Activated CD4-positive, alpha-beta T cell treated with anti-CD3 and anti-CD28 coated beads, Interleukin-2, amount 50 U/mL, for 48 hours (primary cell): ENCODE measurements around the gene MAK.

Source experiments
- DNase-seq, 2 experiments: peaks; one replicate each; pipeline ENCODE4 v3.0.0-alpha.2; 2020

The MAK gene

DNA sequence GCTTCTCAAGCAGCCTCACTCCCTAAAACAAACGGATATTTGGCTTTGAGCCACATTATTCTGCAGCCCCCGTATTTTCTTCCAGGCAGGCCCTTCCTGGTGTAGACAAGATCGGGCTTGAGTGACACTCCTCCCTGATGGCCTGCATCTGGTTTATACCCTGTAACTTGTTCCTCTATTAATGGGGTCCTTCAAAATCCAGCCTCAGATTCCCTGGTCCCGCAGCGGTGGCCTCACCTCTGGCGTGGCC is 115.8 kb downstream of the MAK start:
- DNase-seq, result no peak

- DNase-seq, result no peak
Observed at GRCh38 chr6:10721850-10722569, 116.3 kb downstream of the MAK start.

DNA sequence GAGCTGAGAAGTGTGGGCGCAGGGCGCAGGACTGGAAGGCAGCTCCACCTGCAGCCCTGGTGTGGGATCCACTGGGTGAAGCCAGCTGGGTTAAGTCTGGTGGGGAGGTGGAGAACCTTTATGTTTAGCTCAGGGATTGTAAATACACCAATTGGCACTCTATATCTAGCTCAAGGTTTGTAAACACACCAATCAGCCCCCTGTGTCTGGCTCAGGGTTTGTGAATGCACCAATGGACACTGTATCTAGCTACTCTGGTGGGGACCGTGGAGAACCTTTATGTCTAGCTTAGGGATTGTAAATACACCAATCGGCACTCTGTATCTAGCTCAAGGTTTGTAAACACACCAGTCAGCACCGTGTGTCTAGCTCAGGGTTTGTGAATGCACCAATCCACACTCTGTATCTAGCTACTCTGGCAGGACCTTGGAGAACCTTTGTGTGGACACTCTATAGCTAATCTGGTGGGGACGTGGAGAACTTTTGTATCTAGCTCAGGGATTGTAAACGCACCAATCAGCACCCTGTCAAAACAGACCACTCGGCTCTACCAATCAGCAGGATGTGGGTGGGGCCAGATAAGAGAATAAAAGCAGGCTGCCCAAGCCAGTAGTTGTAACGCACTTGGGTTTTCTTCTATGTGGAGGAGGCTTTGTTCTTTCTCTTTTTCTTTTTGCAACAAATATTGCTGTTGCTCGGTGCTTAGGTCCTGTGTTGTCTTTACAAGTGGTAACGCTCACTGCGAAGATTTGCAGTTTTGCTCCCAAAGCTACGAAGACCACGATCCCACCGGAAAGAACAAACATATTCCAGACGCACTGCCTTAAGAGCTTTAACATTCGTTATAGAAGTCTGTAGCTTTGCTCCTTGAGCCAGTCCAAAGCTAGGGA is 117.1 kb downstream of the MAK start:
- peak in 1 of 2 experiments; percentile 42 for DNase-seq

DNA sequence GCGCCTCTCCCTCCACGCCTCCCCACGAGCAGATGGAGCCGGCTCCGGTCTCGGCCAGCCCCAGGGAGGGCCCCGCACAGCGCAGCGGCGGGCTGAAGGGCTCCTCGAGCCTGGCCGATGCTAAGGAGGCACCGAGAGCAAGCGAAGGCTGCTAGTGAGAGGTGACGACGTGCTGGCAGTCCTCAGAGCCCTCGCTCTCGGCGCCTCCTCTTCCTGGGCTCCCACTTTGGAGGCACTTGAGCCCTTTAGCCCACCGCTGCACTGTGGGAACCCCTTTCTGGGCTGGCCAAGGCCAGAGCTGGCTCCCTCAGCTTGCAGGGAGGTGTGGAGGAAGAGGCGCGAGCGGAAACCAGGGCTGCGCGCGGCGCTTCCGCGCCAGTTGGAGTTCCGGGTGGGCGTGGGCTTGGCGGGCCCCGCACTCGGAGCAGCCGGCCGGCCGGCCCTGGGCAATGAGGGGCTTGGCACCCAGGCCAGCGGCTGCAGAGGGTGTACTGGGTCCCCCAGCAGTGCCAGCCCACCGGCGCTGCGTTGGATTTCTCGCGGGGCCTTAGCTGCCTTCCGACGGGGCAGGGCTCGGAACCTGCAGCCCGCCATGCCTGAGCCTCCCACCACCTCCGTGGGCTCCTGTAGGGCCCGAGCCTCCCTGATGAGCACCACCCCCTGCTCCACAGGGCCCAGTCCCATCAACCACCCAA is 117.9 kb downstream of the MAK start:
- DNase-seq, result peak; percentile 61 to 67

GRCh38 chr6:10719964-10720264 is 118.4 kb downstream of the MAK start:
- no peak for DNase-seq

GRCh38 chr6:10719296-10719963 is 118.9 kb downstream of the MAK start:
- DNase-seq, result peak; percentile 36 to 56

DNA sequence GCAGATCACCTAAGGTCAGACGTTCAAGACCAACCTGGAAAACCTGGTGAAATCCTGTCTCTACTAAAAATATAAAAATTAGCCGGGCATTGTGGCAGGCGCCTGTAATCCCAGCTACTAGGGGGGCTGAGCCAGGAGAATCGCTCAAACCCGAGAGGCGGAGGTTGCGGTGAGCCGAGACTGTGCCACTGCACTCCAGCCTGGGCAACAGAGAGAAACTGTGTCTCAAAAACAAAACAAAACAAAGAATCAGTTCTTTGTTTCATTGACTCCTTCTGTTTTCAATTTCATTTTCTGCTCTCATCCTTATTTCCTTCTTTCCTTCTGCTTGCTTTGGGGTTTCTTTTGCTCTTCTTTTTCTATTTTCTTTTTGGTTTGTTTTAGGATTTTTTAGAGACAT is 124.4 kb downstream of the MAK start:
- DNase-seq, result no peak
